NT2/D1 (cell line): ENCODE measurements around the gene LILRA1.
"Not testable (repeated sequence)": the region's sequence is repeated elsewhere in the genome, so short reads cannot be mapped to it uniquely, and the experiment has no call there.

Experiments used
- DNase-seq: peaks from one replicate; pipeline ENCODE4 v3.0.0-alpha.2; 2011; ENCODE audit warnings: low read depth, low spot score
- H3K27me3 ChIP-seq: 2 replicates; pipeline ENCODE4 v1.6.0; 2011; ENCODE audit warnings: mild to moderate bottlenecking; ENCODE audit not compliant: insufficient read length, insufficient read depth
- H3K36me3 ChIP-seq: 2 replicates; pipeline ENCODE4 v1.6.1; 2011; ENCODE audit warnings: mild to moderate bottlenecking, low read length, mixed read lengths; ENCODE audit not compliant: insufficient read depth, insufficient read length
- H3K4me1 ChIP-seq: 2 replicates; pipeline ENCODE4 v1.5.1; 2011; ENCODE audit not compliant: insufficient read depth, insufficient read length
- H3K4me3 ChIP-seq: 2 replicates; pipeline ENCODE4 v1.5.1; 2011; ENCODE audit warnings: low read depth; ENCODE audit not compliant: insufficient read length
- H3K9ac ChIP-seq: 2 replicates; pipeline ENCODE4 v1.6.0; 2011; ENCODE audit warnings: low read depth; ENCODE audit not compliant: insufficient read length
- H3K9me3 ChIP-seq: 2 replicates; pipeline ENCODE4 v1.5.1; 2011; ENCODE audit warnings: mild to moderate bottlenecking, low read length; ENCODE audit not compliant: insufficient read depth
- SUZ12 ChIP-seq: IDR thresholded peaks from 2 replicates; pipeline ENCODE4 v1.6.1; 2011; ENCODE audit not compliant: insufficient read length, insufficient read depth; ENCODE audit errors: extremely low read depth
- YY1 ChIP-seq: IDR thresholded peaks from 2 replicates; pipeline ENCODE4 v1.6.1; 2011; ENCODE audit not compliant: insufficient read length, insufficient read depth
- ZNF274 ChIP-seq: IDR thresholded peaks from 2 replicates; pipeline ENCODE4 v1.6.1; 2011; ENCODE audit warnings: mild to moderate bottlenecking, low read depth, low read length

The LILRA1 gene

DNA sequence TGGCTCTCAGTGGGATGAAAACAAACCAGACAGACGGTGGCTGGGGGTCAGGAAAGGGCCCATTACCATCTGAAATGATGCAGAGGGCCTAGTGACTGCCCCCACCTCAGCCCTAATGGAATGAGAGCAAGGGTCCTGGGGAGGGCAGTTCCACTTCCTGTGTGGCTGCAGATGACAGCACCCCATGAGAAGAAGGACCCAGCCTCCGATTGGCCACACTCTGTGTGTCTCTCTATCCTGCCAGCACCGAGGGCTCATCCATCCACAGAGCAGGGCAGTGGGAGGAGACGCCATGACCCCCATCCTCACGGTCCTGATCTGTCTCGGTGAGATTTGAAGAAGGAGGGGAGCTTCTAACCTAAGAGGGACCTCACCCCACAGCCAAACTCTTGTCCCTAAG lies 37.4 kb downstream of the LILRA1 start:
- H3K27me3 ChIP-seq: no peaks in the 10 kb centered on the region

GRCh38 chr19:54631489-54632337 lies 38.3 kb downstream of the LILRA1 start:
- H3K4me1 ChIP-seq, H3K36me3 ChIP-seq, H3K9me3 ChIP-seq, H3K27me3 ChIP-seq, DNase-seq, H3K9ac ChIP-seq, H3K4me3 ChIP-seq: not testable (repeated sequence)

More for the DNA sequence above, 37.4 kb downstream of the LILRA1 start:
- no peaks in the 10 kb centered on the region for H3K4me1 ChIP-seq
- no peaks in the 10 kb centered on the region for H3K36me3 ChIP-seq
- no peak for DNase-seq
- no peak overlapping the region for H3K9ac ChIP-seq
- H3K9me3 ChIP-seq: no peaks in the 10 kb centered on the region
- TF ChIP-seq YY1: no peak
- no peak for TF ChIP-seq SUZ12
- TF ChIP-seq ZNF274: no peak
- H3K4me3 ChIP-seq: no peak overlapping the region

- H3K27me3 ChIP-seq, H3K9ac ChIP-seq, H3K4me1 ChIP-seq, H3K9me3 ChIP-seq, H3K36me3 ChIP-seq, H3K4me3 ChIP-seq, DNase-seq: not testable (repeated sequence)
Measured at GRCh38 chr19:54632517-54632916, 39.1 kb downstream of the LILRA1 start.

GRCh38 chr19:54633401-54633800 lies 40.0 kb downstream of the LILRA1 start:
- H3K9ac ChIP-seq: no peak overlapping the region
- no peaks in the 10 kb centered on the region for H3K9me3 ChIP-seq
- DNase-seq: no peak
- no peaks in the 10 kb centered on the region for H3K4me1 ChIP-seq
- no peak overlapping the region for H3K4me3 ChIP-seq
- no peaks in the 10 kb centered on the region for H3K36me3 ChIP-seq
- TF ChIP-seq ZNF274 (no peak), SUZ12 (no peak), YY1 (no peak)
- H3K27me3 ChIP-seq: no peaks in the 10 kb centered on the region

DNA sequence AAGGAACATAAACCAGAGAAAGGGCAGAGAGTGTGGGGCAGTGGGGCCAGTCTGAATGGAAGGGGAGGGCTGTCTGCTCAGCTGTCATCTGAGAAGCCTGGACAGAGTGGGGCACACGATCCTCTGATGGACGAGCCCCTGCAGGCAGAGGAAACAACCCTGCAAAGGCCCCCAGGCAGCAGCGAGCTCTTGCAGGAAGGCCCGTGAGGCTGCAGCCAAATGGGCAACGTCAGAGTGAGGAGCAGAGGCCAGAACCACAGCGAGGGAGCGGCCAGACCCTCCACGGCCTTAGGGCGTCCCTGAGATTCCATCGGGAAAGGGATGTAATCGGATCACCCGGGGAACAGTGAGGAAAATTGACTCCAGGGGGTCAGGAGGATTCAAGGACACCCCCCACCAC lies 42.6 kb downstream of the LILRA1 start:
- not testable (repeated sequence) for DNase-seq, H3K9me3 ChIP-seq, H3K36me3 ChIP-seq, H3K27me3 ChIP-seq, H3K9ac ChIP-seq, H3K4me1 ChIP-seq, H3K4me3 ChIP-seq

GRCh38 chr19:54638683-54639082 lies 45.3 kb downstream of the LILRA1 start:
- no peak for DNase-seq
- no peak overlapping the region for H3K9ac ChIP-seq
- H3K27me3 ChIP-seq: no peaks in the 10 kb centered on the region
- TF ChIP-seq SUZ12 (no peak), YY1 (no peak), ZNF274 (no peak)
- H3K9me3 ChIP-seq: no peaks in the 10 kb centered on the region
- H3K36me3 ChIP-seq: no peaks in the 10 kb centered on the region
- H3K4me1 ChIP-seq: no peaks in the 10 kb centered on the region
- no peak overlapping the region for H3K4me3 ChIP-seq

- DNase-seq, H3K27me3 ChIP-seq, H3K36me3 ChIP-seq, H3K4me1 ChIP-seq, H3K4me3 ChIP-seq, H3K9ac ChIP-seq, H3K9me3 ChIP-seq: not testable (repeated sequence)
Measured at GRCh38 chr19:54642953-54643352, 49.5 kb downstream of the LILRA1 start.

DNA sequence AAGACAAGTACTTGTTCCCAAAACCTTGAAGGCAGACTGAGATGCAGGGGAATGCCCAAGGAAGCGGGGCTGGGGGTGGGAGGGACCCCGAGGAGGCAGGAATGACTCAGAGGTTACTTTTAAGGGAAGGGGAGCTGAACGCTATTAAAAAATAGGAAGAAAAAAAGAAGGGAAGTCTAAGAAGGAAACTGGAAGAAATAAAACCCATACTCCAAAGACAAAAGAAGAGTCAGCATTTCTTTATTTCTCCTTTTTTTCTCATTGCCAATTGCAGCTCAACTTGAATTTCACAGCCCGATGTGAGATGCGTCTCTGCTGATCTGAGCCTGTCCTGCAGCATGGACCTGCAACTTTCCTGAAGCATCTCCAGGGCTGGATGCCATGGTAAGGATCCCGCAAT lies 50.2 kb downstream of the LILRA1 start:
- not testable (repeated sequence) for H3K27me3 ChIP-seq, H3K9ac ChIP-seq, H3K4me1 ChIP-seq, H3K36me3 ChIP-seq, H3K4me3 ChIP-seq, DNase-seq, H3K9me3 ChIP-seq
